Measurements from ENCODE around the gene KCTD17. TPM values are rescaled to one million over a fixed set of nuclear protein-coding genes. Genes with fewer than 3 reads are reported as not detected.

Gene KCTD17
- total RNA-seq, 1 experiment from 2014 or later, result 29.4 TPM

GRCh38 chr22:37086184-37086583 lies 34.6 kb downstream of the KCTD17 start (continued):
- TF ChIP-seq ZMAT4 (CRISPR knock-in tag; IDR thresholded peaks at IDR 0.05) (no peak), TEAD4 (CRISPR knock-in tag; IDR thresholded peaks at IDR 0.05) (no peak), ZNF532 (CRISPR knock-in tag; IDR thresholded peaks at IDR 0.05; ENCODE audit: borderline replicate concordance) (no peak), NFATC4 (CRISPR knock-in tag; IDR thresholded peaks at IDR 0.05) (no peak)
- TF ChIP-seq, protein P1, sequence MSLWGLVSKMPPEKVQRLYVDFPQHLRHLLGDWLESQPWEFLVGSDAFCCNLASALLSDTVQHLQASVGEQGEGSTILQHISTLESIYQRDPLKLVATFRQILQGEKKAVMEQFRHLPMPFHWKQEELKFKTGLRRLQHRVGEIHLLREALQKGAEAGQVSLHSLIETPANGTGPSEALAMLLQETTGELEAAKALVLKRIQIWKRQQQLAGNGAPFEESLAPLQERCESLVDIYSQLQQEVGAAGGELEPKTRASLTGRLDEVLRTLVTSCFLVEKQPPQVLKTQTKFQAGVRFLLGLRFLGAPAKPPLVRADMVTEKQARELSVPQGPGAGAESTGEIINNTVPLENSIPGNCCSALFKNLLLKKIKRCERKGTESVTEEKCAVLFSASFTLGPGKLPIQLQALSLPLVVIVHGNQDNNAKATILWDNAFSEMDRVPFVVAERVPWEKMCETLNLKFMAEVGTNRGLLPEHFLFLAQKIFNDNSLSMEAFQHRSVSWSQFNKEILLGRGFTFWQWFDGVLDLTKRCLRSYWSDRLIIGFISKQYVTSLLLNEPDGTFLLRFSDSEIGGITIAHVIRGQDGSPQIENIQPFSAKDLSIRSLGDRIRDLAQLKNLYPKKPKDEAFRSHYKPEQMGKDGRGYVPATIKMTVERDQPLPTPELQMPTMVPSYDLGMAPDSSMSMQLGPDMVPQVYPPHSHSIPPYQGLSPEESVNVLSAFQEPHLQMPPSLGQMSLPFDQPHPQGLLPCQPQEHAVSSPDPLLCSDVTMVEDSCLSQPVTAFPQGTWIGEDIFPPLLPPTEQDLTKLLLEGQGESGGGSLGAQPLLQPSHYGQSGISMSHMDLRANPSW (CRISPR knock-in tag; conservative IDR thresholded peaks at IDR 0.05; ENCODE audit: low read depth), result no peak

DNA sequence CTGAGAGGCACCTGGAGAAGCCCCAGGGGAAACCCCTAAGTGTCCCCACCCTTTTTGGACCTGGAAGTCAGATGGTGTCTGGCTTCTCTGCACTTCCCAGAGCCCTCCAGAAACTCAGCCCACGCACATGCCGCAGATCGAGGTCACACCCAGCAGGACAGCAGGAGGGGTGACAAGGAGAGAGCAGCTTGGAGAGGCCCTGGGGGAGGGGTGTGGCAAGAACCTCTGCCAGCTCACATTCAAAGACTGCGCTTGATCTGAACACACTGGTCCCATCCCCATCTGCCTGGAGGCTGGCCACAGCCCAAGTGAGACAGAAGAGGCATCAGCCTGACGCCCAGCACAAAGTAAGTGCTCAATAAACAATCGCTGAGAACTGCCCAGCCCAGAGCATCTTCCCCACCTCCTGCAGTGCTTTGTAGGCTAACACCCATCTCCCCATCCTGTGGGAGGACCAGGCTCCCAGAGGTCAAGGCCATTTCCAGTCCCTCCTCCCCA lies 36.6 kb downstream of the KCTD17 start:
- ChIA-PET POLR2A (no interaction called here), CTCF (interaction anchor here (1.6 kb wide), 1 partner anchor 11 kb away, joined by 4 read pairs; no protein-coding TSS in a partner anchor)
- DNase-seq (ENCODE audit: low spot score) (no peak), ATAC-seq (no peak)
- Mint-ChIP-seq H3K27me3 (ENCODE audit: low read depth) (peaks cover 3% of the 10 kb centered on the region), H3K4me1 (peaks cover 4% of the 10 kb centered on the region), H3K9me3 (no peaks in the 10 kb centered on the region), H3K36me3 (no peaks in the 10 kb centered on the region), H3K4me3 (no peak overlapping the region), H3K27ac (no peak overlapping the region)
- TF ChIP-seq GRHL2 (CRISPR knock-in tag; IDR thresholded peaks at IDR 0.05; ENCODE audit: insufficient replicate concordance, severe bottlenecking), result no peak
- TF ChIP-seq, protein P2, sequence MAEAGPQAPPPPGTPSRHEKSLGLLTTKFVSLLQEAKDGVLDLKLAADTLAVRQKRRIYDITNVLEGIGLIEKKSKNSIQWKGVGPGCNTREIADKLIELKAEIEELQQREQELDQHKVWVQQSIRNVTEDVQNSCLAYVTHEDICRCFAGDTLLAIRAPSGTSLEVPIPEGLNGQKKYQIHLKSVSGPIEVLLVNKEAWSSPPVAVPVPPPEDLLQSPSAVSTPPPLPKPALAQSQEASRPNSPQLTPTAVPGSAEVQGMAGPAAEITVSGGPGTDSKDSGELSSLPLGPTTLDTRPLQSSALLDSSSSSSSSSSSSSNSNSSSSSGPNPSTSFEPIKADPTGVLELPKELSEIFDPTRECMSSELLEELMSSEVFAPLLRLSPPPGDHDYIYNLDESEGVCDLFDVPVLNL (CRISPR knock-in tag; IDR thresholded peaks at IDR 0.05; ENCODE audit: borderline replicate concordance, low read depth), result no peak
- TF ChIP-seq TEAD1 (CRISPR knock-in tag; IDR thresholded peaks at IDR 0.05), result no peak
- no peak for TF ChIP-seq ZBTB43 (CRISPR knock-in tag; IDR thresholded peaks at IDR 0.05)
- TF ChIP-seq, protein P3, sequence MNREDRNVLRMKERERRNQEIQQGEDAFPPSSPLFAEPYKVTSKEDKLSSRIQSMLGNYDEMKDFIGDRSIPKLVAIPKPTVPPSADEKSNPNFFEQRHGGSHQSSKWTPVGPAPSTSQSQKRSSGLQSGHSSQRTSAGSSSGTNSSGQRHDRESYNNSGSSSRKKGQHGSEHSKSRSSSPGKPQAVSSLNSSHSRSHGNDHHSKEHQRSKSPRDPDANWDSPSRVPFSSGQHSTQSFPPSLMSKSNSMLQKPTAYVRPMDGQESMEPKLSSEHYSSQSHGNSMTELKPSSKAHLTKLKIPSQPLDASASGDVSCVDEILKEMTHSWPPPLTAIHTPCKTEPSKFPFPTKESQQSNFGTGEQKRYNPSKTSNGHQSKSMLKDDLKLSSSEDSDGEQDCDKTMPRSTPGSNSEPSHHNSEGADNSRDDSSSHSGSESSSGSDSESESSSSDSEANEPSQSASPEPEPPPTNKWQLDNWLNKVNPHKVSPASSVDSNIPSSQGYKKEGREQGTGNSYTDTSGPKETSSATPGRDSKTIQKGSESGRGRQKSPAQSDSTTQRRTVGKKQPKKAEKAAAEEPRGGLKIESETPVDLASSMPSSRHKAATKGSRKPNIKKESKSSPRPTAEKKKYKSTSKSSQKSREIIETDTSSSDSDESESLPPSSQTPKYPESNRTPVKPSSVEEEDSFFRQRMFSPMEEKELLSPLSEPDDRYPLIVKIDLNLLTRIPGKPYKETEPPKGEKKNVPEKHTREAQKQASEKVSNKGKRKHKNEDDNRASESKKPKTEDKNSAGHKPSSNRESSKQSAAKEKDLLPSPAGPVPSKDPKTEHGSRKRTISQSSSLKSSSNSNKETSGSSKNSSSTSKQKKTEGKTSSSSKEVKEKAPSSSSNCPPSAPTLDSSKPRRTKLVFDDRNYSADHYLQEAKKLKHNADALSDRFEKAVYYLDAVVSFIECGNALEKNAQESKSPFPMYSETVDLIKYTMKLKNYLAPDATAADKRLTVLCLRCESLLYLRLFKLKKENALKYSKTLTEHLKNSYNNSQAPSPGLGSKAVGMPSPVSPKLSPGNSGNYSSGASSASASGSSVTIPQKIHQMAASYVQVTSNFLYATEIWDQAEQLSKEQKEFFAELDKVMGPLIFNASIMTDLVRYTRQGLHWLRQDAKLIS (CRISPR knock-in tag; IDR thresholded peaks at IDR 0.05; ENCODE audit: borderline replicate concordance), result no peak
- no peak for TF ChIP-seq JAZF1 (CRISPR knock-in tag; IDR thresholded peaks at IDR 0.05)

Data from WTC11 (cell line).